Measurements from ENCODE around the gene TCHP. TPM values are rescaled to one million over a fixed set of nuclear protein-coding genes. Genes with fewer than 3 reads are reported as not detected.
A peak's percentile ranks its signal among the peaks of the same experiment; 100 is the strongest.

The TCHP gene
- polyA plus RNA-seq, 1 experiment = 9.1 TPM

GRCh38 chr12:109931143-109931542 is 31.1 kb downstream of the TCHP start:
- Histone ChIP-seq H3K4me3 (ENCODE audit: low read depth, low read length) (no peak overlapping the region), H3K9me3 (ENCODE audit: control insufficient read depth, insufficient read depth, low read length) (no peaks in the 10 kb centered on the region; the same call in 1 of the 2 replicates), H3K27ac (ENCODE audit: low read depth, low read length) (no peak overlapping the region), H3K27me3 (ENCODE audit: control insufficient read depth, insufficient read depth, low read length) (no peaks in the 10 kb centered on the region)
- ChIA-PET POLR2A (interaction anchor here (1.1 kb wide), 1 partner anchor 10 kb away, joined by 3 read pairs; no protein-coding TSS in a partner anchor), CTCF (interaction anchor here (1.0 kb wide), 2 partner anchors 77 to 109 kb away, joined by 3 read pairs; no protein-coding TSS in a partner anchor)
- no peak for DNase-seq (ENCODE audit: low read depth, low spot score)
- TF ChIP-seq CTCF (IDR thresholded peaks at IDR 0.05; ENCODE audit: low read depth, low read length) = no peak

- POLR2A ChIA-PET = no interaction called here
These were observed 32.9 kb downstream of the TCHP start for GRCh38 chr12:109932878-109933503.

GRCh38 chr12:109934026-109934425 is 34.0 kb downstream of the TCHP start:
- peak; percentile 27 for DNase-seq (ENCODE audit: low read depth, low spot score)
- no peak overlapping the region for H3K4me3 ChIP-seq (ENCODE audit: low read depth, low read length)
- TF ChIP-seq CTCF (IDR thresholded peaks at IDR 0.05; ENCODE audit: low read depth, low read length) = peak; percentile 88
- POLR2A ChIA-PET = interaction anchor here (1.0 kb wide), 1 partner anchor 55 kb away, joined by 3 read pairs; no protein-coding TSS in a partner anchor
- CTCF ChIA-PET = interaction anchor here (0.9 to 1.5 kb wide), 6 partner anchors 17 to 515 kb away, joined by 3 to 4 read pairs (median 3); no protein-coding TSS in a partner anchor
- no peaks in the 10 kb centered on the region for H3K27me3 ChIP-seq (ENCODE audit: control insufficient read depth, insufficient read depth, low read length)
- H3K27ac ChIP-seq (ENCODE audit: low read depth, low read length) = no peak overlapping the region
- H3K9me3 ChIP-seq (ENCODE audit: control insufficient read depth, insufficient read depth, low read length) = no peaks in the 10 kb centered on the region

More at GRCh38 chr12:109932878-109933503, 32.9 kb downstream of the TCHP start:
- Histone ChIP-seq H3K27me3 (ENCODE audit: control insufficient read depth, insufficient read depth, low read length) (no peaks in the 10 kb centered on the region), H3K4me3 (ENCODE audit: low read depth, low read length) (no peak overlapping the region), H3K27ac (ENCODE audit: low read depth, low read length) (no peak overlapping the region), H3K9me3 (ENCODE audit: control insufficient read depth, insufficient read depth, low read length) (no peaks in the 10 kb centered on the region)
- no peak for DNase-seq (ENCODE audit: low read depth, low spot score)
- TF ChIP-seq CTCF (IDR thresholded peaks at IDR 0.05; ENCODE audit: low read depth, low read length) = no peak
- CTCF ChIA-PET = interaction anchor here (0.9 to 1.2 kb wide), 3 partner anchors 34 to 516 kb away, joined by 3 to 4 read pairs (median 4); no protein-coding TSS in a partner anchor

GRCh38 chr12:109937371-109937770 is 37.3 kb downstream of the TCHP start:
- CTCF ChIA-PET = no interaction called here
- POLR2A ChIA-PET = no interaction called here
- no peak for TF ChIP-seq CTCF (IDR thresholded peaks at IDR 0.05; ENCODE audit: low read depth, low read length)

GRCh38 chr12:109938947-109939346 is 38.9 kb downstream of the TCHP start:
- ChIA-PET POLR2A (no interaction called here), CTCF (no interaction called here)
- Histone ChIP-seq H3K27me3 (ENCODE audit: control insufficient read depth, insufficient read depth, low read length) (no peaks in the 10 kb centered on the region), H3K27ac (ENCODE audit: low read depth, low read length) (no peak overlapping the region), H3K4me3 (ENCODE audit: low read depth, low read length) (no peak overlapping the region), H3K9me3 (ENCODE audit: control insufficient read depth, insufficient read depth, low read length) (no peaks in the 10 kb centered on the region)
- DNase-seq (ENCODE audit: low read depth, low spot score) = no peak
- TF ChIP-seq CTCF (IDR thresholded peaks at IDR 0.05; ENCODE audit: low read depth, low read length) = no peak

More at GRCh38 chr12:109937371-109937770, 37.3 kb downstream of the TCHP start:
- H3K4me3 ChIP-seq (ENCODE audit: low read depth, low read length) = no peak overlapping the region
- no peaks in the 10 kb centered on the region for H3K27me3 ChIP-seq (ENCODE audit: control insufficient read depth, insufficient read depth, low read length)
- no peaks in the 10 kb centered on the region for H3K9me3 ChIP-seq (ENCODE audit: control insufficient read depth, insufficient read depth, low read length)
- no peak overlapping the region for H3K27ac ChIP-seq (ENCODE audit: low read depth, low read length)
- DNase-seq (ENCODE audit: low read depth, low spot score) = no peak
